ENCODE data around the gene RMI1.

The RMI1 gene

GRCh38 chr9:83988411-83988810 lies 7.8 kb downstream of the RMI1 start:
- no peak overlapping the region for H3K4me3 ChIP-seq (ENCODE audit: low read length)
- no peak for TF ChIP-seq CTCF (conservative IDR thresholded peaks at IDR 0.05; ENCODE audit: low read length)
- no peak for DNase-seq (ENCODE audit: low read depth)

- no peak for TF ChIP-seq CTCF (conservative IDR thresholded peaks at IDR 0.05; ENCODE audit: low read length)
- DNase-seq (ENCODE audit: low read depth), result no peak
- no peak overlapping the region for H3K4me3 ChIP-seq (ENCODE audit: low read length)
Observed at GRCh38 chr9:83991355-83991754, 10.8 kb downstream of the RMI1 start.

GRCh38 chr9:83992407-83992806 lies 11.8 kb downstream of the RMI1 start:
- no peak for DNase-seq (ENCODE audit: low read depth)
- no peak for TF ChIP-seq CTCF (conservative IDR thresholded peaks at IDR 0.05; ENCODE audit: low read length)
- no peak overlapping the region for H3K4me3 ChIP-seq (ENCODE audit: low read length)

- no peak for DNase-seq (ENCODE audit: low read depth)
- H3K4me3 ChIP-seq (ENCODE audit: low read length), result no peak overlapping the region
- no peak for TF ChIP-seq CTCF (conservative IDR thresholded peaks at IDR 0.05; ENCODE audit: low read length)
Observed at GRCh38 chr9:83992901-83993300, 12.3 kb downstream of the RMI1 start.

- no peak for TF ChIP-seq CTCF (conservative IDR thresholded peaks at IDR 0.05; ENCODE audit: low read length)
- DNase-seq (ENCODE audit: low read depth), result no peak
- H3K4me3 ChIP-seq (ENCODE audit: low read length), result no peak overlapping the region
Observed at GRCh38 chr9:83996126-83996525, 15.5 kb downstream of the RMI1 start.

- H3K4me3 ChIP-seq (ENCODE audit: low read length), result no peak overlapping the region
- no peak for DNase-seq (ENCODE audit: low read depth)
- no peak for TF ChIP-seq CTCF (conservative IDR thresholded peaks at IDR 0.05; ENCODE audit: low read length)
Observed at GRCh38 chr9:83999141-83999918, 18.7 kb downstream of the RMI1 start.

- TF ChIP-seq CTCF (conservative IDR thresholded peaks at IDR 0.05; ENCODE audit: low read length), result no peak
- DNase-seq (ENCODE audit: low read depth), result peak; percentile 73
- no peak overlapping the region for H3K4me3 ChIP-seq (ENCODE audit: low read length)
Observed at GRCh38 chr9:84000186-84000585, 19.6 kb downstream of the RMI1 start.

All from AG10803 (cell line).